HuH-7.5 (cell line): ENCODE data around the gene MYH15.

Experiments
- DNase-seq: peaks from one replicate; pipeline ENCODE4 v3.0.0; 2011; ENCODE audit warnings: low spot score

MYH15 gene

GRCh38 chr3:108510496-108510895 lies at the start of gene MYH15:
Gene MYH15, minus strand, starts transcription at chr3:108510596. Its CDS starts 66 bp downstream, at chr3:108510530.
- no peak for DNase-seq

- DNase-seq: no peak
Observed at GRCh38 chr3:108555966-108556581, 45.7 kb upstream of the MYH15 start.

- DNase-seq: peak; percentile 3
Observed at GRCh38 chr3:108554913-108555571, 44.6 kb upstream of the MYH15 start.

GRCh38 chr3:108554229-108554628 lies 43.8 kb upstream of the MYH15 start:
- no peak for DNase-seq

GRCh38 chr3:108552267-108553159 lies 42.1 kb upstream of the MYH15 start:
- DNase-seq: no peak

GRCh38 chr3:108548886-108549285 lies 38.5 kb upstream of the MYH15 start:
- DNase-seq: no peak

- no peak for DNase-seq
Observed at GRCh38 chr3:108548304-108548703, 37.9 kb upstream of the MYH15 start.

GRCh38 chr3:108546692-108547091 lies 36.3 kb upstream of the MYH15 start:
- DNase-seq: no peak

GRCh38 chr3:108546247-108546646 lies 35.9 kb upstream of the MYH15 start:
- DNase-seq: no peak

- no peak for DNase-seq
Observed at GRCh38 chr3:108538083-108538482, 27.7 kb upstream of the MYH15 start.

- no peak for DNase-seq
Observed at GRCh38 chr3:108528459-108529252, 18.3 kb upstream of the MYH15 start.

- no peak for DNase-seq
Observed at GRCh38 chr3:108527817-108528216, 17.4 kb upstream of the MYH15 start.

GRCh38 chr3:108527109-108527508 lies 16.7 kb upstream of the MYH15 start:
- no peak for DNase-seq

- no peak for DNase-seq
Observed at GRCh38 chr3:108525971-108526370, 15.6 kb upstream of the MYH15 start.

GRCh38 chr3:108525256-108525655 lies 14.9 kb upstream of the MYH15 start:
- DNase-seq: no peak

- no peak for DNase-seq
Observed at GRCh38 chr3:108524537-108524936, 14.1 kb upstream of the MYH15 start.

- no peak for DNase-seq
Observed at GRCh38 chr3:108518895-108519294, 8.5 kb upstream of the MYH15 start.

GRCh38 chr3:108516881-108517280 lies 6.5 kb upstream of the MYH15 start:
- DNase-seq: no peak

- DNase-seq: no peak
Observed at GRCh38 chr3:108513961-108514360, 3.6 kb upstream of the MYH15 start.

GRCh38 chr3:108512671-108513070 lies 2.3 kb upstream of the MYH15 start:
- DNase-seq: no peak

- no peak for DNase-seq
Observed at GRCh38 chr3:108511490-108511889, 1.1 kb upstream of the MYH15 start.

- DNase-seq: no peak
Observed at GRCh38 chr3:108511055-108511454, 659 bp upstream of the MYH15 start.
